RWPE2 (cell line): ENCODE data around the gene SLC13A3.

Experiments
- ATAC-seq: fragments of 200-7000 bp; cut with Tn5 transposase; 3 replicates; pipeline ENCODE4 v1.9.1; 2021; ENCODE audit warnings: low read depth
- DNase-seq: peaks from one replicate; pipeline ENCODE4 v3.0.0-alpha.2; 2020; ENCODE audit warnings: low spot score
- H3K27ac ChIP-seq: fragments of 450-650 bp; 2 replicates; pipeline ENCODE4 v1.5.1; 2017; ENCODE audit warnings: mild to moderate bottlenecking; ENCODE audit not compliant: poor library complexity, severe bottlenecking
- H3K27me3 ChIP-seq: fragments of 250-450 bp; sonication (Bioruptor Pico); 2 replicates; pipeline ENCODE4 v1.5.1; 2021; ENCODE audit warnings: mild to moderate bottlenecking, moderate library complexity; ENCODE audit not compliant: insufficient read depth, poor library complexity, severe bottlenecking
- H3K36me3 ChIP-seq: fragments of 250-450 bp; sonication (Bioruptor Pico); 2 replicates; pipeline ENCODE4 v1.5.1; 2020; ENCODE audit warnings: low read depth, mild to moderate bottlenecking, moderate library complexity
- H3K4me1 ChIP-seq: fragments of 250-450 bp; sonication (Bioruptor Pico); 2 replicates; pipeline ENCODE4 v1.5.1; 2021; ENCODE audit warnings: mild to moderate bottlenecking, moderate library complexity; ENCODE audit not compliant: insufficient read depth, poor library complexity, severe bottlenecking
- H3K4me3 ChIP-seq: fragments of 250-450 bp; sonication (Bioruptor Pico); 2 replicates; pipeline ENCODE4 v1.5.1; 2021; ENCODE audit warnings: mild to moderate bottlenecking, moderate library complexity; ENCODE audit not compliant: severe bottlenecking
- H3K9me3 ChIP-seq: fragments of 250-450 bp; sonication (Bioruptor Pico); 2 replicates; pipeline ENCODE4 v1.5.1; 2021; ENCODE audit warnings: mild to moderate bottlenecking, moderate library complexity; ENCODE audit not compliant: severe bottlenecking
- CTCF ChIP-seq: fragments of 450-650 bp; IDR thresholded peaks from one replicate; pipeline ENCODE4 v1.5.1; 2017; ENCODE audit warnings: mild to moderate bottlenecking, moderate library complexity; ENCODE audit not compliant: poor library complexity, severe bottlenecking

Gene SLC13A3

GRCh38 chr20:46568570-46569129, 82.6 kb downstream of the SLC13A3 start:
- no peaks in the 10 kb centered on the region for H3K36me3 ChIP-seq
- TF ChIP-seq CTCF: no peak
- no peaks in the 10 kb centered on the region for H3K27me3 ChIP-seq
- DNase-seq: peak; percentile 84
- peak; percentile 15; the same call in 2 of the 3 replicates for ATAC-seq
- no peak overlapping the region for H3K4me3 ChIP-seq
- no peaks in the 10 kb centered on the region for H3K4me1 ChIP-seq
- H3K9me3 ChIP-seq: no peaks in the 10 kb centered on the region
- no peak overlapping the region for H3K27ac ChIP-seq

- Histone ChIP-seq H3K36me3 (no peaks in the 10 kb centered on the region), H3K4me1 (no peaks in the 10 kb centered on the region), H3K9me3 (no peaks in the 10 kb centered on the region), H3K27me3 (no peaks in the 10 kb centered on the region), H3K4me3 (no peak overlapping the region), H3K27ac (no peak overlapping the region)
- ATAC-seq (no peak), DNase-seq (peak; percentile 72)
- no peak for TF ChIP-seq CTCF
These were observed 85.1 kb downstream of the SLC13A3 start for GRCh38 chr20:46566125-46566524.

- ATAC-seq (no peak), DNase-seq (no peak)
- Histone ChIP-seq H3K4me1 (no peaks in the 10 kb centered on the region), H3K27ac (no peak overlapping the region), H3K9me3 (no peaks in the 10 kb centered on the region), H3K4me3 (no peak overlapping the region), H3K36me3 (no peaks in the 10 kb centered on the region), H3K27me3 (no peaks in the 10 kb centered on the region)
- TF ChIP-seq CTCF: no peak
These were observed 86.9 kb downstream of the SLC13A3 start for GRCh38 chr20:46564241-46564957.

GRCh38 chr20:46563860-46564221, 87.4 kb downstream of the SLC13A3 start:
- ATAC-seq: no peak

More at GRCh38 chr20:46563860-46564221, 87.4 kb downstream of the SLC13A3 start:
- Histone ChIP-seq H3K9me3 (no peaks in the 10 kb centered on the region), H3K36me3 (no peaks in the 10 kb centered on the region), H3K4me3 (no peak overlapping the region), H3K4me1 (no peaks in the 10 kb centered on the region), H3K27ac (no peak overlapping the region), H3K27me3 (no peaks in the 10 kb centered on the region)
- no peak for DNase-seq
- TF ChIP-seq CTCF: no peak
